Panc1 (cell line): ENCODE measurements around the gene CRELD2. TPM values are rescaled to one million over a fixed set of nuclear protein-coding genes. Genes with fewer than 3 reads are reported as not detected.

ENCODE experiments used
- ATAC-seq: fragments of 200-7000 bp; cut with Tn5 transposase; 2 replicates; pipeline ENCODE4 v1.9.1; 2020; ENCODE audit warnings: mild to moderate bottlenecking, moderate library complexity
- BruUV-seq: library from RNA; stranded (reverse); fragments of 400-500 nt; replicated peaks from 2 replicates; lab custom pipeline; 2021; lab: Mats Ljungman, UMichigan
- CTCF ChIA-PET: fragments of 300-600 bp; sonication (Branson Sonifier 250); formaldehyde crosslinking; loops from one replicate; lab custom pipeline; 2022; ENCODE audit warnings: antibody characterized with exemption; lab: Charles Lee
- POLR2A ChIA-PET: fragments of 300-600 bp; sonication (Branson Sonifier 250); formaldehyde crosslinking; loops from one replicate; lab custom pipeline; 2022; ENCODE audit warnings: antibody characterized with exemption; lab: Charles Lee
- DNase-seq: peaks from one replicate; pipeline ENCODE4 v3.0.0-alpha.2; 2010; ENCODE audit warnings: low read depth, low spot score
- H3K27ac ChIP-seq: 2 replicates; pipeline ENCODE4 v1.5.1; 2011; ENCODE audit warnings: mild to moderate bottlenecking, low read length, inconsistent platforms
- H3K27me3 ChIP-seq: fragments of 200-500 bp; sonication (Bioruptor generic); 2 replicates; pipeline ENCODE4 v1.6.0; 2014; ENCODE audit warnings: low read length, inconsistent platforms; ENCODE audit not compliant: control insufficient read depth, insufficient read depth
- H3K36me3 ChIP-seq: fragments of 200-500 bp; sonication (Bioruptor generic); 2 replicates; pipeline ENCODE4 v1.5.1; 2014; ENCODE audit warnings: inconsistent platforms, mild to moderate bottlenecking, low read length, moderate library complexity; ENCODE audit not compliant: control insufficient read depth, insufficient read depth
- H3K4me1 ChIP-seq: 2 replicates; pipeline ENCODE4 v1.5.1; 2011; ENCODE audit warnings: inconsistent platforms, mild to moderate bottlenecking, low read length, moderate library complexity; ENCODE audit not compliant: control insufficient read depth, insufficient read depth
- H3K4me3 ChIP-seq, 2 experiments: 2 replicates each; pipeline ENCODE4 v1.5.1; 2011 to 2012; ENCODE audit warnings: low read depth in 2 of 2, low read length in 2 of 2, mild to moderate bottlenecking in 2 of 2, inconsistent platforms in 1 of 2, moderate library complexity in 1 of 2
- H3K9me3 ChIP-seq: fragments of 200-500 bp; sonication (Bioruptor generic); 2 replicates; pipeline ENCODE4 v1.5.1; 2014; ENCODE audit warnings: low read depth, mild to moderate bottlenecking, inconsistent platforms, low read length, moderate library complexity; ENCODE audit not compliant: control insufficient read depth, insufficient read depth
- POLR2AphosphoS5 ChIP-seq: IDR thresholded peaks from 2 replicates; pipeline ENCODE4 v1.6.1; 2012; ENCODE audit warnings: mild to moderate bottlenecking, low read depth, low read length, moderate library complexity
- SIN3A ChIP-seq: IDR thresholded peaks from 2 replicates; pipeline ENCODE4 v1.6.1; 2012; ENCODE audit warnings: low read depth, mild to moderate bottlenecking, low read length, moderate library complexity, borderline replicate concordance; ENCODE audit not compliant: insufficient read depth
- TCF7L2 ChIP-seq: IDR thresholded peaks from 2 replicates; pipeline ENCODE4 v1.6.1; 2011; ENCODE audit warnings: mild to moderate bottlenecking, low read depth, low read length, inconsistent platforms
- in situ Hi-C: cut with HindIII; loops from 2 replicates; pipeline ENCODE4 v1.10.0; 2016; ENCODE audit warnings: low sequenced_read_pairs, low pct_unique_long_range_greater_than_20kb
- intact Hi-C: fragments of 100-400 bp; cut with micrococcal nuclease; formaldehyde crosslinking; loops from one replicate; pipeline ENCODE4 v1.10.0; 2022; ENCODE audit not compliant: unreplicated experiment
- total RNA-seq: library from RNA; stranded (reverse); gene quantifications from one replicate; pipeline ENCODE4 v1.2.1, GENCODE V29; 2021; ENCODE audit not compliant: unreplicated experiment
- TF ChIP-seq, protein P1 (sequence below), 2 experiments: IDR thresholded peaks; 2 replicates each; pipeline ENCODE4 v1.6.1; 2011 to 2012; ENCODE audit warnings: low read depth in 2 of 2, control low read depth in 1 of 2, low read length in 1 of 2, mild to moderate bottlenecking in 1 of 2, moderate library complexity in 1 of 2; ENCODE audit not compliant: insufficient read depth in 1 of 2
- TF ChIP-seq, protein P2 (sequence below): fragments of 450-650 bp; IDR thresholded peaks from 2 replicates; pipeline ENCODE4 v1.5.1; 2017; ENCODE audit warnings: mild to moderate bottlenecking

Gene CRELD2
- total RNA-seq, 1 experiment from 2014 or later = 59.7 TPM

DNA sequence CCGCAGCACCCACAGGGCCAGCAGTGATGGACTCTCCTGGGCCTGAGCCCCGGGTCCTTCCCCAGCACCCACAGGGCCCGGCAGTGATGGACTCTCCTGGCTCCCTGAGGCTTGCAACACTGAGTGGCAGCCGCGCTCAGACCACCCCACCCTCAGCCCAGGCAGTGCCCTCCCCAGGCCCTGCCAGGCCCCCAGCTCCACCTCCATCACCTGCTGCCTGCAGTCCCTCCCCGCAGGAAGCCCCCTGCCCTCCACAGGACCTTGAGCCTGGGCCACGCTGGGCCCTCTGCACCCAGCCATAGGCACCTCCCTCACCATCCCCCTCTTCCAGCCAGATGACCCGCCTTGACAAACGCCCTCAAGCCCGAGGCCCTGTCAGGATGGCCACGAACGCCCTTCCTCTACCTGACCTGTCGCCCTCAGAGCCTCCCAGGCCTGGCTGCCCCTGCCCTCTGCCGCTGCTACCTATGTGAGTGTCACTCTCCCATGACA lies 11.6 kb upstream of the CRELD2 start:
- Histone ChIP-seq H3K36me3 (no peaks in the 10 kb centered on the region), H3K4me1 (no peaks in the 10 kb centered on the region), H3K9me3 (no peaks in the 10 kb centered on the region), H3K27me3 (no peaks in the 10 kb centered on the region), H3K27ac (no peak overlapping the region), H3K4me3 (no peak overlapping the region)
- BruUV-seq = no TSS peak
- DNase-seq (no peak), ATAC-seq (no peak)
- in situ Hi-C loops (no loop called here), intact Hi-C loops (no loop called here)
- ChIA-PET POLR2A (no interaction called here), CTCF (no interaction called here)
- no peak for TF ChIP-seq POLR2AphosphoS5
- TF ChIP-seq, protein P1, sequence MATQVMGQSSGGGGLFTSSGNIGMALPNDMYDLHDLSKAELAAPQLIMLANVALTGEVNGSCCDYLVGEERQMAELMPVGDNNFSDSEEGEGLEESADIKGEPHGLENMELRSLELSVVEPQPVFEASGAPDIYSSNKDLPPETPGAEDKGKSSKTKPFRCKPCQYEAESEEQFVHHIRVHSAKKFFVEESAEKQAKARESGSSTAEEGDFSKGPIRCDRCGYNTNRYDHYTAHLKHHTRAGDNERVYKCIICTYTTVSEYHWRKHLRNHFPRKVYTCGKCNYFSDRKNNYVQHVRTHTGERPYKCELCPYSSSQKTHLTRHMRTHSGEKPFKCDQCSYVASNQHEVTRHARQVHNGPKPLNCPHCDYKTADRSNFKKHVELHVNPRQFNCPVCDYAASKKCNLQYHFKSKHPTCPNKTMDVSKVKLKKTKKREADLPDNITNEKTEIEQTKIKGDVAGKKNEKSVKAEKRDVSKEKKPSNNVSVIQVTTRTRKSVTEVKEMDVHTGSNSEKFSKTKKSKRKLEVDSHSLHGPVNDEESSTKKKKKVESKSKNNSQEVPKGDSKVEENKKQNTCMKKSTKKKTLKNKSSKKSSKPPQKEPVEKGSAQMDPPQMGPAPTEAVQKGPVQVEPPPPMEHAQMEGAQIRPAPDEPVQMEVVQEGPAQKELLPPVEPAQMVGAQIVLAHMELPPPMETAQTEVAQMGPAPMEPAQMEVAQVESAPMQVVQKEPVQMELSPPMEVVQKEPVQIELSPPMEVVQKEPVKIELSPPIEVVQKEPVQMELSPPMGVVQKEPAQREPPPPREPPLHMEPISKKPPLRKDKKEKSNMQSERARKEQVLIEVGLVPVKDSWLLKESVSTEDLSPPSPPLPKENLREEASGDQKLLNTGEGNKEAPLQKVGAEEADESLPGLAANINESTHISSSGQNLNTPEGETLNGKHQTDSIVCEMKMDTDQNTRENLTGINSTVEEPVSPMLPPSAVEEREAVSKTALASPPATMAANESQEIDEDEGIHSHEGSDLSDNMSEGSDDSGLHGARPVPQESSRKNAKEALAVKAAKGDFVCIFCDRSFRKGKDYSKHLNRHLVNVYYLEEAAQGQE (IDR thresholded peaks at IDR 0.05; ENCODE audit: insufficient read depth in 1 of 2, low read depth in 2 of 2, low read length in 1 of 2) = no peak
- no peak for TF ChIP-seq SIN3A
- no peak for TF ChIP-seq TCF7L2

DNA sequence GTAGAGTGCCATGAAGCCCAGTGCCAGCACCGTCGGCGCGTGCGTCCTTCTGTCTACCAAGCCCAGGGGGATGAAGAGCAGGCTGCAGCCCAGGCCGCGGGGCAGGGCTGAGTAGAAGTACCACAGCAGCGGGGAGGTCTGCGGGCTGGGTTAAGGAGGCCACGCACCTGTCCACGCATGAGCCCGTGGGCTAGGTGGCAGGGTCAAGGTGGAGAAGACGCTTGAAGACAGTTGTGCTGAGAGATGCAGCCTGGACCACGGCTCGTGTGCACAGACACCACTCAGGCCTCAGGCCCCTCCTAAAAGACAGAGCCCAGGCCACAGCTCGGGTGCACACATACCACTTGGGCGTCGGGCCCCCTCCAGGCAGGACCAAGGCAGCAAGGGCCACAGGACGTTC lies 10.6 kb upstream of the CRELD2 start:
- Histone ChIP-seq H3K36me3 (no peaks in the 10 kb centered on the region), H3K9me3 (no peaks in the 10 kb centered on the region), H3K4me3 (no peak overlapping the region), H3K27ac (no peak overlapping the region), H3K4me1 (no peaks in the 10 kb centered on the region), H3K27me3 (no peaks in the 10 kb centered on the region)
- in situ Hi-C loops (no loop called here), intact Hi-C loops (no loop called here)
- no peak for ATAC-seq
- ChIA-PET POLR2A (no interaction called here), CTCF (no interaction called here)
- TF ChIP-seq SIN3A (no peak), TCF7L2 (no peak), POLR2AphosphoS5 (no peak)
- TF ChIP-seq, protein P2, sequence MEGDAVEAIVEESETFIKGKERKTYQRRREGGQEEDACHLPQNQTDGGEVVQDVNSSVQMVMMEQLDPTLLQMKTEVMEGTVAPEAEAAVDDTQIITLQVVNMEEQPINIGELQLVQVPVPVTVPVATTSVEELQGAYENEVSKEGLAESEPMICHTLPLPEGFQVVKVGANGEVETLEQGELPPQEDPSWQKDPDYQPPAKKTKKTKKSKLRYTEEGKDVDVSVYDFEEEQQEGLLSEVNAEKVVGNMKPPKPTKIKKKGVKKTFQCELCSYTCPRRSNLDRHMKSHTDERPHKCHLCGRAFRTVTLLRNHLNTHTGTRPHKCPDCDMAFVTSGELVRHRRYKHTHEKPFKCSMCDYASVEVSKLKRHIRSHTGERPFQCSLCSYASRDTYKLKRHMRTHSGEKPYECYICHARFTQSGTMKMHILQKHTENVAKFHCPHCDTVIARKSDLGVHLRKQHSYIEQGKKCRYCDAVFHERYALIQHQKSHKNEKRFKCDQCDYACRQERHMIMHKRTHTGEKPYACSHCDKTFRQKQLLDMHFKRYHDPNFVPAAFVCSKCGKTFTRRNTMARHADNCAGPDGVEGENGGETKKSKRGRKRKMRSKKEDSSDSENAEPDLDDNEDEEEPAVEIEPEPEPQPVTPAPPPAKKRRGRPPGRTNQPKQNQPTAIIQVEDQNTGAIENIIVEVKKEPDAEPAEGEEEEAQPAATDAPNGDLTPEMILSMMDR = no peak
- TF ChIP-seq, protein P1 (IDR thresholded peaks at IDR 0.05; ENCODE audit: insufficient read depth in 1 of 2, low read depth in 2 of 2, low read length in 1 of 2) = no peak
- no TSS peak for BruUV-seq
- no peak for DNase-seq
